Bronchial smooth muscle cell (primary cell): ENCODE data around the gene SLC7A10. TPM values are rescaled to one million over a fixed set of nuclear protein-coding genes. Genes with fewer than 3 reads are reported as not detected.

Experiments
- total RNA-seq: library from RNA; depleted of rRNA; stranded (reverse); fragments of >200 nt; gene quantifications from 2 replicates; pipeline ENCODE4 v1.2.1, GENCODE V29; 2014

The SLC7A10 gene
- total RNA-seq, result not detected in 2 replicates

GRCh38 chr19:33225458-33225926, at the start of gene SLC7A10:
SLC7A10 (minus strand) TSS chr19:33225850; CDS start chr19:33225703, 147 bp downstream.

GRCh38 chr19:33193865-33194362, 31.7 kb downstream of the SLC7A10 start, which contains the start of gene LRP3:
LRP3 (plus strand) TSS chr19:33194330; CDS start chr19:33194786, 456 bp downstream.

Other genes with a start within 250 kb of the SLC7A10 start
- gene RHPN2, start 161.0 kb downstream of the SLC7A10 start, total RNA-seq, result 0.79 and 2.1 TPM in 2 replicates
- gene GPATCH1, start 144.7 kb downstream of the SLC7A10 start, total RNA-seq, result 5.7 and 6.5 TPM in 2 replicates
- 0.17 TPM in 1 of 2 replicates, not detected in the other for gene WDR88, start 93.7 kb downstream of the SLC7A10 start, total RNA-seq
- 21.9 and 30.6 TPM in 2 replicates for gene LRP3, start 31.5 kb downstream of the SLC7A10 start, total RNA-seq
- gene CEBPA, start 76.7 kb upstream of the SLC7A10 start, total RNA-seq, result 0.32 and 0.77 TPM in 2 replicates
- 16.4 and 21.6 TPM in 2 replicates for gene CEBPG, start 147.9 kb upstream of the SLC7A10 start, total RNA-seq